H54 (cell line): ENCODE results near the gene KLHDC9.
"Not testable (repeated sequence)": the region's sequence is repeated elsewhere in the genome, so short reads cannot be mapped to it uniquely, and the experiment has no call there.

Source experiments
- DNase-seq: peaks from one replicate; pipeline ENCODE4 v3.0.0; 2011; ENCODE audit warnings: low spot score, mixed read lengths; ENCODE audit not compliant: insufficient read length
- FAIRE-seq: peaks from 3 replicates; lab custom pipeline; 2011; peaks lifted over from hg19 to GRCh38; lab: Jason Lieb, UNC
- POLR2A ChIP-seq: IDR thresholded peaks from 2 replicates; pipeline ENCODE4 v1.6.1; 2011; ENCODE audit warnings: low read depth, mild to moderate bottlenecking, low read length

Gene KLHDC9

GRCh38 chr1:161095230-161095629 is 2.9 kb upstream of the KLHDC9 start:
- no peak for TF ChIP-seq POLR2A
- DNase-seq, result no peak
- no peak for FAIRE-seq

GRCh38 chr1:161096015-161096414 is 2.1 kb upstream of the KLHDC9 start:
- no peak for FAIRE-seq
- DNase-seq, result no peak

GRCh38 chr1:161096530-161096929 is 1.6 kb upstream of the KLHDC9 start:
- DNase-seq (no peak), FAIRE-seq (no peak)
- no peak for TF ChIP-seq POLR2A

More at GRCh38 chr1:161096015-161096414, 2.1 kb upstream of the KLHDC9 start:
- no peak for TF ChIP-seq POLR2A

DNA sequence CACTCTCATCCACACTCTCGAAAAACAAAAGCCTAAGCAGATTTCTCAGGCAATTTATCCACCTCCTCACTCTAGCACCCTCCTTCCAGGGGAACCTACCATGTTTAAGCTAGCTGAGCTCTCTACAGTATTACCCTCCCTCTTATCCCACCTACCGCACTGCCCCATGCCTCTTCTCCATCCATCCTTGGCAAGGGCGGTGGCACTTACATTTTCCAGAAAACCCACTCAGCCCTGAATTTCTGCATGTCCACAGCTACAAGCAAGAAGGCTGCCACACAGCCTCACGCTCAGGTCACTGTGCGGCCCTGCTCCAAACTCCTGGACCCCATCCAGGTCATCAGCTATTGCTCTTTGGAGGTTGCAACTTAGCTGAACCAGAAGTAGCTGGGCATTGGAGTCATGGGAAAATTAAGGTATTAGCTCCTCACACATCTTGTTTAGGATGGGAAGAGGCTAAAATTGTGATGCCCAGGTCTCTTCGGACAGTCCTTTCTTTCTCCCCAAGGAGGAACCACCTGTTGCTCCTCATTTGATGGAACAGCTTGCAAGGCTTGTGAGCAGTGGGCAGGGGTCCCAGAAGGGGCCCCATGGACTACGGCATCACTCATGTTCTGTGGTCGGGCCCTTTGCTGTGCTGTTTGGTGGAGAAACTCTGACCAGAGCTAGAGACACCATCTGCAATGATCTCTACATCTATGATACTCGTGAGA is 1.1 kb downstream of the KLHDC9 start:
- no peak for FAIRE-seq
- DNase-seq, result no peak
- TF ChIP-seq POLR2A, result no peak

DNA sequence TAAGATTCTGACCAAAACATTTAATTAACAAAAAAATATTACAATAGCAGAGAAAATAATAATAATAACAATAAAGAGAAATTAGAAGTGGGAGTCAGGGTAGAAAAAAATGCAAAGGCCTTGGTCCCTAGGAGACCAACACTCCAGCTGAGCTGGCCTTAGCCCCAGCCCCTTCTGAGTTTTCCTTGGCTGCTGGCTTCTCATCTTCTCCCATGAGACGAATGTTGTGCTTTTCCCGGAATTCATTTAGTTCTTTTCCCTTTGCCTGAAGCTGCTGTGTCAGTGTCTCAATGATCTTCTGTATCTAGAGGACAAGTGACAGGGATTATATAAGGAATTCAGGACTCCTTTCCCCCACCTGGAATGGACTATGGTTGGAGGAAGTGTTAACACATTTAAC is 2.4 kb downstream of the KLHDC9 start:
- DNase-seq, result no peak
- no peak for FAIRE-seq
- TF ChIP-seq POLR2A, result no peak

GRCh38 chr1:161106431-161106830 is 8.3 kb downstream of the KLHDC9 start:
- TF ChIP-seq POLR2A, result no peak
- DNase-seq, result no peak
- FAIRE-seq, result no peak

DNA sequence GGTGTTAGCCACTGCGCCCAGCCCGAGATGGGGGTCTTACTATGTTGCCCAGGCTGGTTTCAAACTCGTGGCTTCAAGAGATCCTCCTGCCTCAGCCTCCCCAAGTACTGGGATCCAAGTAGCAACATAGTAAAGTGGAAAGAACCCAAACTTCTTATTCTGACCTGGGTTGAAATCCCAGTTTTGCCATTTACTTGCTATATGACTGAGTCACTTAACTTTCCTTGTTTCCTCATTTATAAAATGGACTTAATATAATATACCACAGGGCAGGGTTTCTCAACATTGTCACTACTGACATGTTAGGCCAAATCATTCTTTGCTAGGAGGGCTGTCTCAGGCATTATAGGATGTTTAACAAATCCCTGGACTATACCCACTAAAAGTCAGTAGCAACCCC is 13.0 kb downstream of the KLHDC9 start:
- no peak for FAIRE-seq
- DNase-seq, result no peak
- no peak for TF ChIP-seq POLR2A

DNA sequence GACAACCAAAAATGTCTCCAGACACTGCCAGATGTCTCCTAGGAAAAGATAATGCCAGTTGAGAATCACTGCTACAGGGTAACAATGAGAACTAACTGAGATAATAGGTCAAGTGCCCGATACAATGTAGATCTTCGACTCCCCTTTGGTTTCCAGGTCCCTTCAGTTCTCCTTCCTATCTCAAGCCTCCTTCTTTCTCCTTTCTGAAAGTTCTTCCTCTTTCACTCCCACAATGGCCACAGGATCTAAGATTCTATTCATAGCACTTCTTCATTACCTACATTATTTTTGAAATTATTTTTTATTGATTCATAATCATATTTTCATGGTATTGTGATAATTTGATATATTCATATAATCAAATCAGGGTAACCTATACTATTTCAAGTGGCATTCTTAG is 13.4 kb downstream of the KLHDC9 start:
- no peak for TF ChIP-seq POLR2A
- no peak for FAIRE-seq
- DNase-seq, result no peak

DNA sequence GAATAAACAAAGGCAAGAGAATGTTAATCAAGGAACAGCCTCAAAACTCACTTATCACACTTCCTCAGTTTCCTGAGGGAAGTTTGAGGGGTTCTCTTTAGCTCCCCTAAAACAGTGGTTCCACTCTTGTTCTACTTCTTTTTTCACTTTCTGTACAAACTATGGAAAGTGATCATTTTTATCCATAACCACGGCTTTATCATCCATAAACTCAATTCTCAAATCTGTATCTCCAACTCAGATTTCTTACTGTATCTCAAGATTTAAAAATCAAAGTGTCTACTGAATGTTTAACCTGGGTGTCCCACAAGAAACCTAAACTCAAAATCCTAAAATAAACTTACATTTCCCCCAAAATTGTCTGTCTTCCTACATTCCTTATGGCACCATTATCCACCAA is 15.8 kb downstream of the KLHDC9 start:
- no peak for DNase-seq
- TF ChIP-seq POLR2A, result no peak
- no peak for FAIRE-seq

DNA sequence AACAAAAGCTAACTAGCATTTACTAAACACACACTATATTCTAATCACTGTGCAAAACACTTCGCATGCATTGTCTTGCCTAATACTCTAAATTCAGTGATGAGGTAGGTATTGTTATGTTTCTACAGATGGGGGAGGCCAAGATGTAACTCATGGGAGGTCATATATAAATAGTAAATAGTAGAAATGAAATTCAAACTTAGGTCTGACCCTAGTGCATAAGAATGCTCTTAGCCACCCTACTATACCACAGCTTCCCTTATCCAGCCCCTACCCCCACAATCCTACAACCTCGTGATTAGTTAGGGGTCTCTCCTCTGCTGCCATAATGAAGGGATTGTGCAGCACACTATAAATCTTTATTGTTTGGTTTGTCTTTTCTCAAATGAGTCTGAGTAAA is 16.4 kb downstream of the KLHDC9 start:
- FAIRE-seq, result no peak
- no peak for DNase-seq
- TF ChIP-seq POLR2A, result no peak

- no peak for TF ChIP-seq POLR2A
- peak; percentile 70 for FAIRE-seq
- DNase-seq, result peak; percentile 62
Observed at GRCh38 chr1:161115132-161115711, 17.1 kb downstream of the KLHDC9 start.

GRCh38 chr1:161115961-161116360 is 17.8 kb downstream of the KLHDC9 start:
- not testable (repeated sequence) for DNase-seq, FAIRE-seq

GRCh38 chr1:161117759-161118581 is 19.8 kb downstream of the KLHDC9 start, which contains the start of the genes NIT1 and PFDN2:
TSS of gene NIT1 (plus strand) at chr1:161118105. CDS start at chr1:161118177, 72 bp downstream.
TSS of gene PFDN2 (minus strand) at chr1:161118037. CDS start at chr1:161118026, 11 bp downstream.
- no peak for FAIRE-seq

More at GRCh38 chr1:161117759-161118581, 19.8 kb downstream of the KLHDC9 start, which contains the start of the genes NIT1 and PFDN2:
- peak; percentile 95 for TF ChIP-seq POLR2A
- peak; percentile 79 for DNase-seq
